Ovary (tissue), 9 donors: Measurements from ENCODE around the gene PROB1. TPM values are rescaled to one million over a fixed set of nuclear protein-coding genes. Genes with fewer than 3 reads are reported as not detected.

Source experiments
- DNase-seq, 5 donors: peaks; one replicate each; pipeline ENCODE4 v3.0.0-alpha.2; 2019 to 2020
- H3K27ac ChIP-seq, 2 donors: fragments of 200-600 bp; one replicate each; pipeline versions ENCODE4 v1.5.1 to v1.8.0; 2019 to 2022
- H3K27me3 ChIP-seq: fragments of 200-600 bp; one replicate; pipeline ENCODE4 v1.8.0; 2022
- H3K36me3 ChIP-seq: fragments of 200-600 bp; sonication (generic); one replicate; pipeline ENCODE4 v1.5.1; 2019
- H3K4me1 ChIP-seq: one replicate; pipeline ENCODE4 v1.8.1; 2013; ENCODE audit warnings: mild to moderate bottlenecking, moderate library complexity; ENCODE audit not compliant: insufficient read depth
- H3K4me3 ChIP-seq: fragments of 200-600 bp; sonication (generic); one replicate; pipeline ENCODE4 v1.5.1; 2017
- H3K9me3 ChIP-seq, 2 donors: fragments of 200-600 bp in 1 of 2; sonication (generic) in 1 of 2; one replicate each; pipeline versions ENCODE4 v1.5.1 to v1.8.1; 2013 to 2019; ENCODE audit warnings: mild to moderate bottlenecking in 1 of 2, moderate library complexity in 1 of 2
- EP300 ChIP-seq: sonication (generic); formaldehyde crosslinking; IDR thresholded peaks from one replicate; pipeline ENCODE4 v1.6.1; 2017; ENCODE audit warnings: antibody characterized with exemption
- POLR2A ChIP-seq: fragments of 450-650 bp; IDR thresholded peaks from one replicate; pipeline ENCODE4 v1.6.1; 2017; ENCODE audit warnings: antibody characterized with exemption, mild to moderate bottlenecking, moderate library complexity
- whole genome bisulfite sequencing, 3 donors: extraction: QIAGEN DNeasy Blood & Tissue Kit in 1 of 3; methylation state at CpG; one replicate each; pipeline versions ENCODE4 v1.1.5 to v1.1.7; 2013 to 2017; 5-methylcytosine and 5-hydroxymethylcytosine counted together
- intact Hi-C, 4 donors: fragments of 100-400 bp; cut with DNase I; formaldehyde crosslinking; loops; one replicate each; pipeline versions ENCODE4 v1.11.0 to v1.15.1; 2022 to 2023
- polyA plus RNA-seq, 2 donors: library from polyadenylated mRNA; stranded (reverse); fragments of 200-250 nt in 1 of 2; fragments of 350-450 nt in 1 of 2; fragmentation: Illumina TruSeq in 1 of 2; extraction: RNeasy Lipid Tissue Mini Kit (QIAGEN cat#74804) in 1 of 2; gene quantifications; one replicate each; pipeline ENCODE4 v1.2.3, GENCODE V29; 2013 to 2014
- total RNA-seq, 7 donors: library from RNA; depleted of rRNA in 2 of 7; stranded (reverse); fragments of >200 nt in 2 of 7; fragmentation: NEBNext Ultra II Directional in 3 of 7; extraction: Animal tissue kit (Norgen Biotek cat#: 25700) in 3 of 7; gene quantifications; one replicate each; pipeline versions ENCODE4 v1.1.0 to v1.2.4, GENCODE V29; 2016 to 2023
- TF ChIP-seq, protein P1 (sequence below), 3 donors: fragments of 450-650 bp in 2 of 3; fragments of 200-600 bp in 1 of 3; IDR thresholded peaks; one replicate each; pipeline versions ENCODE4 v1.5.1 to v1.8.0; 2016 to 2022; ENCODE audit warnings: antibody characterized with exemption in 3 of 3, mild to moderate bottlenecking in 1 of 3
- donor health status: DM: no; HTN: no; CAD: no; lungs with moderate emphysema.
- donor health status: DM: no; HTN: no; CAD: no.
- donor health status: Bipolar disorder and iron deficiency.
- donor health status: DM: yes; HTN: yes; CAD: no.
- donor health status: DM: no; HTN: no; CAD: no.
- donor health status: DM: yes; HTN: yes; CAD: no.

Gene PROB1
- total and polyA plus RNA-seq, 9 donors, result 0.60 to 2.0 (median 1.0) TPM

DNA sequence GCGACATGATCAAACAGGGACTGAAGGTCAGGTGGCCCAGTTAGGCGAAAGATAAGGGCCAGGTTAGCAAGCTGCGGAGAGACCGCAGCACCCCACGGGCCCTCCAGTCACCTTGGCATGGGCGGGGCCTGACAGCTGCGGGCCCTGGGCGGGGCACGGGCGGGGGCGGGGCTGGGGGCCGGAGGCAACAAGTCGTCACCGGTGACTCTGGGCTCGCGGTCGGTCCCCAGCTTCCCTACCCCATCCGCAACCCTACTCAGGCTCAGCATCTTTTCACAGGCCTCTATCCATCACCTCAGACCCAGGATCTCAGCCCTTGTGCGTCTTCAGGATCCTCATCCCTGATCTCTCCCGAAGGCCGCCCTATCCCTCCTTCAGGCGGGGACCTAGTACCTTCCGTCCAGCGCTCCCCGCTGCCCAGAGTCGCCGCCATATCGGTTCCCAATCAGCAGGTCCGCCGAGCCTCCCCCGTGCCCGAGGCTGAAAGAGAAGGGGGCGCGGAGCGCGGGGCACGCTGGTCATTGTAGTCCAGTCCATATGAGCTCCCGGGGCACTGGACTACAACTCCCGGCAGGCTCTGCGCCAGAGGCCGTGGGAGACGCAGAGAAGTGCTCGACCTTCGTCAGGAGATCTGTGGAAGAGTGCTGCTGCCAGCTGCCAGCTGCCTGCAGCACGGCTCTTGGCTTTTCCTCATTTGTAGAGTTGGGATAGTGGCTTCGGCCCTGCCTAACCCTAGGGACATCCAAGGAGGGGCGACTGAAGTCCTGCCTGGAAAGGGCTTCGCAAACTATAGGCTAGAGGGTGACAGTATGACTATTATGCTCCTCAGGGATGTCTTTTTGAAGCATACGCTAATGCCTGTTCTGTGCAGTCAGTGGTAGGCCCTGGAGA is 44.4 kb upstream of the PROB1 start, which contains the start of gene DNAJC18:
Gene DNAJC18, minus strand, starts transcription at position 513 of the 891 bp plus-strand sequence. Its CDS starts 80 bp downstream, at position 433.
- Histone ChIP-seq H3K36me3 (no peaks in the 10 kb centered on the region), H3K4me3 (peak within 1 kb of the TSS; percentile 83), H3K4me1 (peaks cover 2% of the 10 kb centered on the region), H3K9me3 (no peaks in the 10 kb centered on the region), H3K27me3 (no peaks in the 10 kb centered on the region), H3K27ac (peak within 1 kb of the TSS; percentile 81 to 92)
- 2 to 3% (median 3%) methylated on average over 47 to 49 of the region's 49 CpGs for WGBS, 3 donors
- DNase-seq, result peak; percentile 93 to 96 (median 95)
- intact Hi-C loops, result loop anchor here in 1 of 4 donors (5.0 kb wide), 1 partner anchor 78 kb away; no protein-coding TSS in a partner anchor
- no peak for TF ChIP-seq EP300
- TF ChIP-seq POLR2A, result peak; percentile 47

DNA sequence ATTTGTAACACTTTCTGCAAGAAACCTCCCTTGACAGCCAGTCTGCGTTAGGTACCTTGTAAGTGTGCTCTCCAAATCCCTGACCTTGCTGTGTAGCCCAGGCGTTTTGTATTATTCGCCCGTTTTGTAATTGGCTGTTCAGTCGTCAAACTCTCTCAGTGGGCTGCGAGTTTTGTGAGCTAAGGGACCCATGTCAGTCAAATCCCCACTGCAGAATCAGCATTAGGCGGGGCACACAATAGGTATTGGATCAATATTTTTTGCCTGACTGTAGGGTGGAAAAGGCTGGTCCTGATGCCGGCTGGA is 43.8 kb upstream of the PROB1 start:
- TF ChIP-seq, protein P1, sequence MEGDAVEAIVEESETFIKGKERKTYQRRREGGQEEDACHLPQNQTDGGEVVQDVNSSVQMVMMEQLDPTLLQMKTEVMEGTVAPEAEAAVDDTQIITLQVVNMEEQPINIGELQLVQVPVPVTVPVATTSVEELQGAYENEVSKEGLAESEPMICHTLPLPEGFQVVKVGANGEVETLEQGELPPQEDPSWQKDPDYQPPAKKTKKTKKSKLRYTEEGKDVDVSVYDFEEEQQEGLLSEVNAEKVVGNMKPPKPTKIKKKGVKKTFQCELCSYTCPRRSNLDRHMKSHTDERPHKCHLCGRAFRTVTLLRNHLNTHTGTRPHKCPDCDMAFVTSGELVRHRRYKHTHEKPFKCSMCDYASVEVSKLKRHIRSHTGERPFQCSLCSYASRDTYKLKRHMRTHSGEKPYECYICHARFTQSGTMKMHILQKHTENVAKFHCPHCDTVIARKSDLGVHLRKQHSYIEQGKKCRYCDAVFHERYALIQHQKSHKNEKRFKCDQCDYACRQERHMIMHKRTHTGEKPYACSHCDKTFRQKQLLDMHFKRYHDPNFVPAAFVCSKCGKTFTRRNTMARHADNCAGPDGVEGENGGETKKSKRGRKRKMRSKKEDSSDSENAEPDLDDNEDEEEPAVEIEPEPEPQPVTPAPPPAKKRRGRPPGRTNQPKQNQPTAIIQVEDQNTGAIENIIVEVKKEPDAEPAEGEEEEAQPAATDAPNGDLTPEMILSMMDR (IDR thresholded peaks at IDR 0.05), result no peak
- TF ChIP-seq EP300 (no peak), POLR2A (no peak)
- WGBS, 3 donors, result 11 to 16% (median 15%) methylated on average over 8 of the region's 8 CpGs
- DNase-seq, result no peak
- Histone ChIP-seq H3K36me3 (no peaks in the 10 kb centered on the region), H3K27me3 (no peaks in the 10 kb centered on the region), H3K4me1 (peaks cover 2% of the 10 kb centered on the region), H3K9me3 (no peaks in the 10 kb centered on the region), H3K27ac (peak overlapping the region; percentile 81 to 92), H3K4me3 (peak overlapping the region; percentile 83)
- intact Hi-C loops, result loop anchor here in 1 of 4 donors (5.0 kb wide), 1 partner anchor 79 kb away; no protein-coding TSS in a partner anchor

DNA sequence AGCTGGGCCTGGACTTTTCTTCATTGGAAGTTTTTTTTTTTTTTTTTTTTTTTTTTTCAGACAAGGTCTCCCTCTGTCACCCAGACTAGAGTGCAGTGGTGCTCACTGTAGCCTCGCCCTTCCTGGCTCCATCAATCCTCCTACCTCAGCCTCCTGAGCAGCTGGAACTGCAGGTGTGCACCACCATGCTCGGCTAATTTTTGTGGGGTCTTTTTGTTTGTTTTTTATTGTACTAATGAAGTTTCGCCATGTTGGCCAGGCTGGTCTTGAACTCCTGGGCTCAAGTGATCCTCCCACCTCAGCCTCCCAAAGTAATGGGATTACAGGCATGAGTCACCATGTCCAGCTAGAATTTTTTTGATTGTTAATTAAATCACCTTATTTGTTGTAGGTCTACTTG is 40.8 kb upstream of the PROB1 start:
- no peaks in the 10 kb centered on the region for H3K36me3 ChIP-seq
- 95 to 97% (median 96%) methylated on average over 3 of the region's 3 CpGs for WGBS, 3 donors
- no peak for DNase-seq
- no peaks in the 10 kb centered on the region for H3K27me3 ChIP-seq
- peaks cover 2% of the 10 kb centered on the region for H3K4me1 ChIP-seq
- no peak overlapping the region for H3K27ac ChIP-seq
- intact Hi-C loops, result loop anchor here in 1 of 4 donors (5.0 kb wide), 1 partner anchor 82 kb away; no protein-coding TSS in a partner anchor
- H3K9me3 ChIP-seq, result no peaks in the 10 kb centered on the region
- no peak for TF ChIP-seq POLR2A
- no peak overlapping the region for H3K4me3 ChIP-seq

DNA sequence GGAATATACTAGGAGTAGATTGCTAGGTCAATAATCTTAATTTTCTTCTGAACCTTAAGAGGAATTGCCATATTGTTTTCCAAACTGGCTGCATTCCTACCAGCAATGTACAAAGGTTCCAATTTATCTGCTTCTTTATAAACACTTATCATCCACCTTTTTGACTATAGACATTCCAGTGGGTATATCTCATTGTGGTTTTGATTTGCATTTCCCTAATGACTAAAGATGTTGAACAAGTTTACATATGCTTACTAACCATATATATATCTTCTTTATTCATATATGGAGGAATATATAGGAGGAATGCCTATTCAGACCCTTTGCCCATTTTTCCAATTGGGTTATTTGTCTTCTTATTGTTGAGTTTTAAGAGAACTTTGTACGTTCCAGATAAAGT is 36.8 kb upstream of the PROB1 start:
- H3K27ac ChIP-seq, result no peak overlapping the region
- intact Hi-C loops, result no loop called here
- no peaks in the 10 kb centered on the region for H3K27me3 ChIP-seq
- H3K9me3 ChIP-seq, result no peaks in the 10 kb centered on the region
- no peaks in the 10 kb centered on the region for H3K36me3 ChIP-seq
- WGBS, 3 donors, result 69 to 83% (median 74%) methylated on average over 1 of the region's 1 CpG
- H3K4me3 ChIP-seq, result no peak overlapping the region
- no peaks in the 10 kb centered on the region for H3K4me1 ChIP-seq
- no peak for TF ChIP-seq POLR2A
- TF ChIP-seq, protein P1 (IDR thresholded peaks at IDR 0.05), result no peak
- no peak for TF ChIP-seq EP300
- no peak for DNase-seq

DNA sequence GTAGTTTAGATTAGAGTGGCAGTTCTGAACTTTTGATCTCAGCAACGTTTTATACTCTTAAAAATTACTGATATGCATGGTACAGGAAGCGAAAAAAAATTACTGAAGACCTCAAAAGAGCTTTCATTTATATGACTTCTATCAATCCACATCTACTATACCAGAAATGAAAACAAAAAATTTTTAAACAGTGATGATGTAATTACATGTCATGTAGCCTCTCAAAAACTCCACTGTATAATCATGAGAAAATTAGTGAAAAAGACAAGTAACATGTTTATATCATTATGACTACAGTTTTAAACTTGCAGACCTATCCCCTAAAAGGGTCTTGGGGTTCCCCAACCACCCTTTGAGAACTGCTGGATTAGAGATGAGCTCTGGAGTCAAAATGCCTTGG is 35.1 kb upstream of the PROB1 start:
- DNase-seq, result no peak
- 82 to 85% (median 83%) methylated on average over 2 of the region's 2 CpGs for WGBS, 3 donors
- H3K4me3 ChIP-seq, result no peak overlapping the region
- no peaks in the 10 kb centered on the region for H3K4me1 ChIP-seq
- H3K9me3 ChIP-seq, result no peaks in the 10 kb centered on the region
- no peak overlapping the region for H3K27ac ChIP-seq
- no peaks in the 10 kb centered on the region for H3K36me3 ChIP-seq
- no peaks in the 10 kb centered on the region for H3K27me3 ChIP-seq
- intact Hi-C loops, result no loop called here
- TF ChIP-seq EP300 (no peak), POLR2A (no peak)
- TF ChIP-seq, protein P1 (IDR thresholded peaks at IDR 0.05), result no peak
